Fibroblast of peridontal ligament (primary cell): ENCODE data around the gene TBX4.

Experiments
- DNase-seq: peaks from one replicate; pipeline ENCODE4 v3.0.0-alpha.2; 2010; ENCODE audit errors: extremely low read depth

TBX4 gene

GRCh38 chr17:61412860-61413660 lies 39.2 kb upstream of the TBX4 start:
- DNase-seq, result no peak

- no peak for DNase-seq
Measured at GRCh38 chr17:61413661-61414126, 38.5 kb upstream of the TBX4 start.

GRCh38 chr17:61414141-61414935 lies 37.9 kb upstream of the TBX4 start:
- DNase-seq, result no peak

GRCh38 chr17:61414936-61415251 lies 37.3 kb upstream of the TBX4 start:
- no peak for DNase-seq

GRCh38 chr17:61415374-61416210 lies 36.6 kb upstream of the TBX4 start:
- peak; percentile 58 for DNase-seq

GRCh38 chr17:61416211-61416539 lies 36.0 kb upstream of the TBX4 start:
- DNase-seq, result no peak

GRCh38 chr17:61416540-61417363 lies 35.5 kb upstream of the TBX4 start:
- peak; percentile 81 for DNase-seq

GRCh38 chr17:61418449-61418848 lies 33.8 kb upstream of the TBX4 start:
- no peak for DNase-seq

- DNase-seq, result no peak
Measured at GRCh38 chr17:61419496-61420046, 32.7 kb upstream of the TBX4 start.

GRCh38 chr17:61420052-61420451 lies 32.2 kb upstream of the TBX4 start:
- no peak for DNase-seq

- no peak for DNase-seq
Measured at GRCh38 chr17:61420745-61421398, 31.4 kb upstream of the TBX4 start.

- no peak for DNase-seq
Measured at GRCh38 chr17:61421460-61421859, 30.8 kb upstream of the TBX4 start.

GRCh38 chr17:61422116-61422799 lies 30.0 kb upstream of the TBX4 start:
- no peak for DNase-seq

GRCh38 chr17:61422869-61423268 lies 29.4 kb upstream of the TBX4 start:
- no peak for DNase-seq

GRCh38 chr17:61423967-61424649 lies 28.1 kb upstream of the TBX4 start:
- DNase-seq, result no peak

- DNase-seq, result no peak
Measured at GRCh38 chr17:61425682-61426481, 26.3 kb upstream of the TBX4 start.

- DNase-seq, result no peak
Measured at GRCh38 chr17:61426482-61427304, 25.5 kb upstream of the TBX4 start.

- no peak for DNase-seq
Measured at GRCh38 chr17:61427567-61427966, 24.7 kb upstream of the TBX4 start.
